Transverse colon (tissue), 4 donors: Measurements from ENCODE around the gene GLI1. TPM values are rescaled to one million over a fixed set of nuclear protein-coding genes. Genes with fewer than 3 reads are reported as not detected.
"Not testable (repeated sequence)": the region's sequence is repeated elsewhere in the genome, so short reads cannot be mapped to it uniquely, and the experiment has no call there.

ENCODE experiments used
- DNase-seq: peaks from one replicate; pipeline ENCODE4 v3.0.0-alpha.2; 2019
- H3K27ac ChIP-seq, 4 donors: fragments of 200-600 bp; sonication (generic); 2 replicates each; pipeline ENCODE4 v1.5.1; 2016 to 2018; ENCODE audit warnings: inconsistent platforms in 4 of 4
- H3K27me3 ChIP-seq: fragments of 200-600 bp; sonication (generic); 2 replicates; pipeline ENCODE4 v1.5.1; 2017; ENCODE audit warnings: inconsistent platforms
- H3K36me3 ChIP-seq, 4 donors: fragments of 200-600 bp; sonication (generic); 2 replicates each; pipeline ENCODE4 v1.5.1; 2017 to 2019; ENCODE audit warnings: inconsistent platforms in 4 of 4
- H3K4me1 ChIP-seq, 4 donors: fragments of 200-600 bp; sonication (generic); 2 replicates each; pipeline ENCODE4 v1.5.1; 2017 to 2020; ENCODE audit warnings: inconsistent platforms in 4 of 4
- H3K4me3 ChIP-seq, 4 donors: fragments of 200-600 bp; sonication (generic); 1 replicate in 1 of 4; 2 replicates in 3 of 4; pipeline versions ENCODE4 v1.5.1 to v1.6.1; 2017 to 2019; ENCODE audit warnings: inconsistent platforms in 4 of 4
- H3K9me3 ChIP-seq, 2 donors: fragments of 200-600 bp; sonication (generic); 2 replicates each; pipeline ENCODE4 v1.5.1; 2017 to 2019; ENCODE audit warnings: inconsistent platforms in 2 of 2
- CTCF ChIP-seq, 5 experiments: fragments of 200-600 bp in 3 of 5; fragments of 450-650 bp in 2 of 5; sonication (generic) in 3 of 5; IDR thresholded peaks; 1 replicate in 2 of 5; 2 replicates in 3 of 5; pipeline ENCODE4 v1.5.1; 2016 to 2017; ENCODE audit warnings: antibody characterized with exemption in 5 of 5, inconsistent platforms in 3 of 5, mild to moderate bottlenecking in 2 of 5, moderate library complexity in 1 of 5
- EP300 ChIP-seq: sonication (generic); formaldehyde crosslinking; IDR thresholded peaks from one replicate; pipeline ENCODE4 v1.6.1; 2017; ENCODE audit warnings: antibody characterized with exemption, low read depth
- POLR2A ChIP-seq: fragments of 450-650 bp; IDR thresholded peaks from one replicate; pipeline ENCODE4 v1.6.1; 2016; ENCODE audit warnings: antibody characterized with exemption, mild to moderate bottlenecking, moderate library complexity
- POLR2AphosphoS5 ChIP-seq, 3 donors: sonication (generic); formaldehyde crosslinking; IDR thresholded peaks; one replicate each; pipeline ENCODE4 v1.6.1; 2016; ENCODE audit warnings: antibody characterized with exemption in 3 of 3
- WGBS, 2 donors: methylation state at CpG; one replicate each; pipeline ENCODE4 v1.1.5; 2018; ENCODE audit warnings: low coverage in 1 of 2; 5-methylcytosine and 5-hydroxymethylcytosine counted together
- in situ Hi-C, 4 donors: fragments of 200-750 bp; cut with MboI; loops; one replicate each; pipeline versions ENCODE4 v1.15.0 to v1.15.1; 2017; ENCODE audit warnings: low sequenced_read_pairs in 3 of 4, low pct_ligation_motif_present in 1 of 4, low pct_unique_long_range_greater_than_20kb in 1 of 4
- intact Hi-C: fragments of 100-400 bp; cut with DNase I; formaldehyde crosslinking; loops from one replicate; pipeline ENCODE4 v1.15.1; 2023; ENCODE audit warnings: low total_unique reads
- total RNA-seq, 4 donors: library from RNA; depleted of rRNA; stranded (reverse); fragments of >200 nt; gene quantifications; one replicate each; pipeline ENCODE4 v1.1.0, GENCODE V29; 2016

The GLI1 gene
- total RNA-seq, 4 donors from 2014 or later, result 0.41 to 1.2 (median 0.79) TPM; not detected in 1

DNA sequence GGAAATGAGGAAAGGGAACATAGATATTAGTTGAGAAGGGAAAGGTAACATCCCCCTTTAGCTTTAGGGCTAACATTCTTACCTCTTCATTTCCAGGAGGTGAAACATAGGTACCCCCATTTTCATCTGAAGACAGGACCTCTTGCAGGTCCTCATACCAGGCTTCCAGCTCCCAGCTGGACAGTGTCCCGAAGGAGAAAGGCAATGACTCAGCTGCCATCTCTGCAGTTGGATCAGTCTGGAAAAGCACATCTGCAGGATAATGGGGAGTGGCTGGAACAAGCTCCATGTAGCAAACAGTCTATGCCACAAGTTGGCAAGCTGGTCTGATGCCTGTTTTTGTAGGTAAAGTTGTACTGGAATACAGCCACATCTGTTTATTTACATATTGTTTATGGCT lies 57.6 kb downstream of the GLI1 start:
- peak overlapping the region in 3 of 4 donors; percentile 97 to 100 (median 98) for H3K27ac ChIP-seq
- intact Hi-C loops (no loop called here), in situ Hi-C loops (no loop called here)
- no peaks in the 10 kb centered on the region for H3K27me3 ChIP-seq
- WGBS, 2 donors, result 53% methylated on average over 1 of the region's 1 CpG; no CpG with 5 or more reads in 1 of the 2 donors
- no peak overlapping the region for H3K4me3 ChIP-seq
- H3K36me3 ChIP-seq, result peaks cover 0 to 38% (median 15%) of the 10 kb centered on the region in 4 donors
- H3K4me1 ChIP-seq, result peaks cover 30 to 42% (median 35%) of the 10 kb centered on the region in 4 donors
- TF ChIP-seq CTCF (IDR thresholded peaks at IDR 0.05), result no peak
- TF ChIP-seq EP300, result no peak
- TF ChIP-seq POLR2AphosphoS5 (IDR thresholded peaks at IDR 0.05), result no peak
- TF ChIP-seq POLR2A, result no peak
- DNase-seq, result no peak
- H3K9me3 ChIP-seq, result no peaks in the 10 kb centered on the region

DNA sequence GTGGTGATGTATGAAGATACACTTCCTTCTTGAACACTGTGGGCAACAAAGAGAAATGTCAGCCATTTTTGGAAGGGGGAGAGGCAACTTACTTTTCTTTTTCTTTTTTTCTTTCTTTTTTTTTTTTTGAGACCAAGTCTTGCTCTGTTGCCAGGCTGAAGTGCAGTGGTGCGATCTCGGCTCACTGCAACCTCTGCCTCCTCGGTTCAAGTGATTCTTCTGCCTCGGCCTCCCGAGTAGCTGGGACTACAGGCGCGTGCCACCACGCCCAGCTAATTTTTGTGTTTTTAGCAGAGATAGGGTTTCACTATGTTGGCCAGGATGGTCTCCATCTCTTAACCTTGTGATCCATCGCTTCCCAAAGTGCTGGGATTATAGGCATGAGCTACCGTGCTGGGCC lies 58.1 kb downstream of the GLI1 start:
- 87 to 95% methylated on average over 8 to 10 of the region's 10 CpGs for WGBS, 2 donors
- H3K9me3 ChIP-seq, in situ Hi-C loops, intact Hi-C loops, H3K27me3 ChIP-seq, DNase-seq, H3K4me3 ChIP-seq: not testable (repeated sequence)
- peaks cover 30 to 42% (median 36%) of the 10 kb centered on the region in 4 donors for H3K4me1 ChIP-seq
- peak overlapping the region; percentile 97 to 100 (median 98) for H3K27ac ChIP-seq
- peaks cover 0 to 34% (median 12%) of the 10 kb centered on the region in 4 donors for H3K36me3 ChIP-seq

GRCh38 chr12:57518176-57518919 lies 58.8 kb downstream of the GLI1 start:
- Histone ChIP-seq H3K4me1 (peaks cover 30 to 44% (median 38%) of the 10 kb centered on the region in 4 donors), H3K36me3 (peaks cover 0 to 32% (median 10%) of the 10 kb centered on the region in 4 donors), H3K9me3 (no peaks in the 10 kb centered on the region), H3K27me3 (no peaks in the 10 kb centered on the region), H3K4me3 (peak overlapping the region in 2 of 4 donors; percentile 67 to 76), H3K27ac (peak overlapping the region; percentile 97 to 100 (median 98))
- intact Hi-C loops (no loop called here), in situ Hi-C loops (no loop called here)
- TF ChIP-seq EP300, result no peak
- TF ChIP-seq CTCF (IDR thresholded peaks at IDR 0.05), result no peak
- TF ChIP-seq POLR2A, result no peak
- no peak for TF ChIP-seq POLR2AphosphoS5 (IDR thresholded peaks at IDR 0.05)
- no peak for DNase-seq
- 86 to 89% methylated on average over 3 to 8 of the region's 8 CpGs for WGBS, 2 donors

GRCh38 chr12:57518920-57519795 lies 59.6 kb downstream of the GLI1 start:
- 31 to 86% methylated on average over 2 to 6 of the region's 7 CpGs for WGBS, 2 donors
- H3K4me1 ChIP-seq, result peaks cover 35 to 52% (median 46%) of the 10 kb centered on the region in 4 donors
- intact Hi-C loops, result no loop called here
- DNase-seq, result peak; percentile 23
- no peaks in the 10 kb centered on the region for H3K9me3 ChIP-seq
- H3K36me3 ChIP-seq, result peaks cover 0 to 32% (median 10%) of the 10 kb centered on the region in 4 donors
- H3K27ac ChIP-seq, result peak overlapping the region; percentile 97 to 100 (median 98)
- in situ Hi-C loops, result no loop called here
- peak overlapping the region; percentile 60 to 88 (median 72) for H3K4me3 ChIP-seq
- no peaks in the 10 kb centered on the region for H3K27me3 ChIP-seq
- TF ChIP-seq POLR2A, result no peak
- no peak for TF ChIP-seq POLR2AphosphoS5 (IDR thresholded peaks at IDR 0.05)
- no peak for TF ChIP-seq CTCF (IDR thresholded peaks at IDR 0.05)
- TF ChIP-seq EP300, result no peak
